HFFc6 (cell line): ENCODE data around the gene TMEM183A. TPM values are rescaled to one million over a fixed set of nuclear protein-coding genes. Genes with fewer than 3 reads are reported as not detected.
A peak's percentile ranks its signal among the peaks of the same experiment; 100 is the strongest.
"Not testable (repeated sequence)": the region's sequence is repeated elsewhere in the genome, so short reads cannot be mapped to it uniquely, and the experiment has no call there.

Source experiments
- DNase-seq: peaks from one replicate; pipeline ENCODE4 v3.0.0-alpha.2; 2018
- H3K27ac Mint-ChIP-seq: 2 replicates; pipeline ENCODE4 v1.8.0; 2020; ENCODE audit warnings: mild to moderate bottlenecking, mixed read lengths
- H3K27me3 Mint-ChIP-seq: 2 replicates; pipeline ENCODE4 v1.8.0; 2021; ENCODE audit warnings: mild to moderate bottlenecking, moderate library complexity, mixed read lengths; ENCODE audit not compliant: insufficient read depth
- H3K36me3 Mint-ChIP-seq: 2 replicates; pipeline ENCODE4 v1.8.0; 2021; ENCODE audit warnings: low read depth, mixed read lengths
- H3K4me1 Mint-ChIP-seq: 2 replicates; pipeline ENCODE4 v1.8.0; 2020; ENCODE audit warnings: low read depth, mixed read lengths
- H3K4me3 Mint-ChIP-seq: 2 replicates; pipeline ENCODE4 v1.8.0; 2020; ENCODE audit warnings: mild to moderate bottlenecking, moderate library complexity, mixed read lengths
- H3K9me3 Mint-ChIP-seq: 2 replicates; pipeline ENCODE4 v1.8.0; 2020; ENCODE audit warnings: mild to moderate bottlenecking, mixed read lengths
- CTCF ChIP-seq: fragments of 200-600 bp; sonication (generic); IDR thresholded peaks from 2 replicates; pipeline ENCODE4 v1.5.0; 2021; ENCODE audit warnings: antibody characterized with exemption, mild to moderate bottlenecking
- total RNA-seq, 6 experiments: library from RNA; stranded (reverse); fragmentation: NEBNext Ultra II Directional; extraction: Animal tissue kit (Norgen Biotek cat#: 25700); gene quantifications; 2 replicates in 1 of 6; 3 replicates in 5 of 6; pipeline ENCODE4 v1.2.3, GENCODE V29; 2021

The TMEM183A gene
- total RNA-seq, 6 experiments from 2014 or later: 38.6 to 50.6 (median 45.1) TPM

- H3K9me3 Mint-ChIP-seq: no peaks in the 10 kb centered on the region
- DNase-seq: no peak
- no peaks in the 10 kb centered on the region for H3K36me3 Mint-ChIP-seq
- TF ChIP-seq CTCF: no peak
- H3K4me1 Mint-ChIP-seq: peaks cover 24% of the 10 kb centered on the region
- H3K27me3 Mint-ChIP-seq: peaks cover 2% of the 10 kb centered on the region; the same call in 1 of the 2 replicates
- H3K27ac Mint-ChIP-seq: no peak overlapping the region
- H3K4me3 Mint-ChIP-seq: no peak overlapping the region
Observed at GRCh38 chr1:203002951-203003350, 4.2 kb upstream of the TMEM183A start.

- not testable (repeated sequence) for H3K36me3 Mint-ChIP-seq, H3K9me3 Mint-ChIP-seq, H3K27ac Mint-ChIP-seq, H3K27me3 Mint-ChIP-seq, DNase-seq
- Mint-ChIP-seq H3K4me1 (peaks cover 26% of the 10 kb centered on the region), H3K4me3 (peak overlapping the region; percentile 93)
Observed at GRCh38 chr1:203005395-203006142, 1.6 kb upstream of the TMEM183A start.

GRCh38 chr1:203009185-203009584 lies 2.0 kb downstream of the TMEM183A start:
- no peak for DNase-seq

GRCh38 chr1:203011582-203011981 lies 4.4 kb downstream of the TMEM183A start:
- no peak for DNase-seq
- Mint-ChIP-seq H3K4me1 (peaks cover 12% of the 10 kb centered on the region), H3K36me3 (peaks cover 39% of the 10 kb centered on the region), H3K27ac (no peak overlapping the region), H3K9me3 (no peaks in the 10 kb centered on the region), H3K27me3 (peaks cover 1% of the 10 kb centered on the region; the same call in 1 of the 2 replicates), H3K4me3 (no peak overlapping the region)
- no peak for TF ChIP-seq CTCF

More at GRCh38 chr1:203009185-203009584, 2.0 kb downstream of the TMEM183A start:
- H3K36me3 Mint-ChIP-seq: peaks cover 20% of the 10 kb centered on the region
- peaks cover 1% of the 10 kb centered on the region; the same call in 1 of the 2 replicates for H3K27me3 Mint-ChIP-seq
- H3K27ac Mint-ChIP-seq: no peak overlapping the region
- peaks cover 20% of the 10 kb centered on the region for H3K4me1 Mint-ChIP-seq
- no peak for TF ChIP-seq CTCF
- no peaks in the 10 kb centered on the region for H3K9me3 Mint-ChIP-seq
- peak overlapping the region; percentile 93; the same call in 1 of the 2 replicates for H3K4me3 Mint-ChIP-seq

- Mint-ChIP-seq H3K36me3 (peaks cover 35% of the 10 kb centered on the region), H3K27me3 (peaks cover 1% of the 10 kb centered on the region; the same call in 1 of the 2 replicates), H3K4me3 (no peak overlapping the region), H3K9me3 (no peaks in the 10 kb centered on the region), H3K4me1 (no peaks in the 10 kb centered on the region), H3K27ac (no peak overlapping the region)
- no peak for DNase-seq
- TF ChIP-seq CTCF: no peak
Observed at GRCh38 chr1:203017061-203017460, 9.9 kb downstream of the TMEM183A start.

- H3K4me1 Mint-ChIP-seq: no peaks in the 10 kb centered on the region
- H3K27me3 Mint-ChIP-seq: peaks cover 1% of the 10 kb centered on the region; the same call in 1 of the 2 replicates
- TF ChIP-seq CTCF: no peak
- DNase-seq: no peak
- no peaks in the 10 kb centered on the region for H3K9me3 Mint-ChIP-seq
- H3K36me3 Mint-ChIP-seq: peaks cover 35% of the 10 kb centered on the region
- no peak overlapping the region for H3K27ac Mint-ChIP-seq
- no peak overlapping the region for H3K4me3 Mint-ChIP-seq
Observed at GRCh38 chr1:203017692-203018091, 10.5 kb downstream of the TMEM183A start.
